Uterus (tissue), 4 donors: ENCODE results near the gene NMNAT1. TPM values are rescaled to one million over a fixed set of nuclear protein-coding genes. Genes with fewer than 3 reads are reported as not detected.

Experiments
- DNase-seq, 2 donors: peaks; one replicate each; pipeline ENCODE4 v3.0.0-alpha.2; 2019 to 2020
- H3K27ac ChIP-seq, 2 donors: fragments of 200-600 bp; sonication (generic); 1 replicate in 1 of 2; 2 replicates in 1 of 2; pipeline ENCODE4 v1.5.1; 2016 to 2018
- H3K27me3 ChIP-seq, 2 donors: fragments of 200-600 bp; sonication (generic); one replicate each; pipeline ENCODE4 v1.5.1; 2018 to 2019; ENCODE audit warnings: control low read depth in 1 of 2
- H3K36me3 ChIP-seq, 2 donors: fragments of 200-600 bp; sonication (generic); one replicate each; pipeline ENCODE4 v1.5.1; 2019; ENCODE audit warnings: control low read depth in 1 of 2
- H3K4me1 ChIP-seq, 2 donors: fragments of 200-600 bp; sonication (generic); one replicate each; pipeline ENCODE4 v1.5.1; 2018 to 2019; ENCODE audit warnings: control low read depth in 1 of 2
- H3K4me3 ChIP-seq, 2 donors: fragments of 200-600 bp; sonication (generic); 1 replicate in 1 of 2; 2 replicates in 1 of 2; pipeline ENCODE4 v1.5.1; 2018 to 2019; ENCODE audit warnings: mild to moderate bottlenecking in 1 of 2
- H3K9me3 ChIP-seq, 2 donors: fragments of 200-600 bp; sonication (generic); one replicate each; pipeline ENCODE4 v1.5.1; 2019; ENCODE audit warnings: control low read depth in 1 of 2
- POLR2A ChIP-seq, 2 donors: fragments of 450-650 bp; IDR thresholded peaks; one replicate each; pipeline ENCODE4 v1.6.1; 2016; ENCODE audit warnings: antibody characterized with exemption in 2 of 2, mild to moderate bottlenecking in 1 of 2, moderate library complexity in 1 of 2
- intact Hi-C: fragments of 100-400 bp; cut with DNase I; formaldehyde crosslinking; loops from one replicate; pipeline ENCODE4 v1.15.1; 2023; ENCODE audit warnings: low total_unique reads
- total RNA-seq, 4 donors: library from RNA; depleted of rRNA in 3 of 4; stranded (reverse); fragments of >200 nt in 3 of 4; gene quantifications; one replicate each; pipeline versions ENCODE4 v1.1.0 to v1.2.4, GENCODE V29; 2014 to 2023
- TF ChIP-seq, protein P1 (sequence below), 4 experiments: fragments of 200-600 bp in 2 of 4; fragments of 450-650 bp in 2 of 4; sonication (generic) in 2 of 4; IDR thresholded peaks; one replicate each; pipeline ENCODE4 v1.5.1; 2016 to 2019; ENCODE audit warnings: antibody characterized with exemption in 4 of 4, mild to moderate bottlenecking in 2 of 4, moderate library complexity in 1 of 4
- donor health status: DM: yes; HTN: yes; CAD: no.

Gene NMNAT1
- total RNA-seq, 4 donors from 2014 or later, result 1.8 to 41.5 (median 12.7) TPM

- intact Hi-C loops, result no loop called here
- TF ChIP-seq, protein P1, sequence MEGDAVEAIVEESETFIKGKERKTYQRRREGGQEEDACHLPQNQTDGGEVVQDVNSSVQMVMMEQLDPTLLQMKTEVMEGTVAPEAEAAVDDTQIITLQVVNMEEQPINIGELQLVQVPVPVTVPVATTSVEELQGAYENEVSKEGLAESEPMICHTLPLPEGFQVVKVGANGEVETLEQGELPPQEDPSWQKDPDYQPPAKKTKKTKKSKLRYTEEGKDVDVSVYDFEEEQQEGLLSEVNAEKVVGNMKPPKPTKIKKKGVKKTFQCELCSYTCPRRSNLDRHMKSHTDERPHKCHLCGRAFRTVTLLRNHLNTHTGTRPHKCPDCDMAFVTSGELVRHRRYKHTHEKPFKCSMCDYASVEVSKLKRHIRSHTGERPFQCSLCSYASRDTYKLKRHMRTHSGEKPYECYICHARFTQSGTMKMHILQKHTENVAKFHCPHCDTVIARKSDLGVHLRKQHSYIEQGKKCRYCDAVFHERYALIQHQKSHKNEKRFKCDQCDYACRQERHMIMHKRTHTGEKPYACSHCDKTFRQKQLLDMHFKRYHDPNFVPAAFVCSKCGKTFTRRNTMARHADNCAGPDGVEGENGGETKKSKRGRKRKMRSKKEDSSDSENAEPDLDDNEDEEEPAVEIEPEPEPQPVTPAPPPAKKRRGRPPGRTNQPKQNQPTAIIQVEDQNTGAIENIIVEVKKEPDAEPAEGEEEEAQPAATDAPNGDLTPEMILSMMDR (IDR thresholded peaks at IDR 0.05), result no peak
- TF ChIP-seq POLR2A (IDR thresholded peaks at IDR 0.05), result no peak
- Histone ChIP-seq H3K27me3 (no peaks in the 10 kb centered on the region), H3K4me3 (no peak overlapping the region), H3K36me3 (no peaks in the 10 kb centered on the region), H3K4me1 (peaks cover 5 to 7% of the 10 kb centered on the region in 2 donors), H3K9me3 (no peaks in the 10 kb centered on the region), H3K27ac (no peak overlapping the region)
- no peak for DNase-seq
Observed at GRCh38 chr1:9907441-9907840, 35.8 kb upstream of the NMNAT1 start.

GRCh38 chr1:9908871-9909233, 34.4 kb upstream of the NMNAT1 start:
- TF ChIP-seq, protein P1 (IDR thresholded peaks at IDR 0.05), result no peak
- TF ChIP-seq POLR2A (IDR thresholded peaks at IDR 0.05), result no peak
- intact Hi-C loops, result no loop called here

GRCh38 chr1:9909234-9910046, 33.8 kb upstream of the NMNAT1 start:
- TF ChIP-seq POLR2A (IDR thresholded peaks at IDR 0.05), result no peak
- TF ChIP-seq, protein P1 (IDR thresholded peaks at IDR 0.05), result no peak
- peak; percentile 39 to 48 for DNase-seq
- Histone ChIP-seq H3K4me3 (peak overlapping the region; percentile 67 to 93), H3K9me3 (no peaks in the 10 kb centered on the region), H3K36me3 (no peaks in the 10 kb centered on the region), H3K4me1 (peaks cover 5 to 7% of the 10 kb centered on the region in 2 donors), H3K27ac (peak overlapping the region; percentile 70 to 74), H3K27me3 (no peaks in the 10 kb centered on the region)
- intact Hi-C loops, result no loop called here

More at GRCh38 chr1:9908871-9909233, 34.4 kb upstream of the NMNAT1 start:
- Histone ChIP-seq H3K27ac (peak overlapping the region in 1 of 2 donors; percentile 74), H3K27me3 (no peaks in the 10 kb centered on the region), H3K4me3 (peak overlapping the region in 1 of 2 donors; percentile 67), H3K36me3 (no peaks in the 10 kb centered on the region), H3K9me3 (no peaks in the 10 kb centered on the region), H3K4me1 (peaks cover 5 to 7% of the 10 kb centered on the region in 2 donors)
- DNase-seq, result no peak

- H3K36me3 ChIP-seq, result no peaks in the 10 kb centered on the region
- TF ChIP-seq, protein P1 (IDR thresholded peaks at IDR 0.05), result no peak
- peak in 1 of 2 donors; percentile 45 for TF ChIP-seq POLR2A (IDR thresholded peaks at IDR 0.05)
Observed at GRCh38 chr1:9910076-9910422, 33.2 kb upstream of the NMNAT1 start, which contains the start of gene CTNNBIP1. CTNNBIP1 (minus strand) TSS chr1:9910269; CDS start chr1:9872064, 38,205 bp downstream.

More at GRCh38 chr1:9910076-9910422, 33.2 kb upstream of the NMNAT1 start, which contains the start of gene CTNNBIP1:
- H3K9me3 ChIP-seq, result no peaks in the 10 kb centered on the region
- peak within 1 kb of the TSS; percentile 67 to 93 for H3K4me3 ChIP-seq
- intact Hi-C loops, result no loop called here
- peak within 1 kb of the TSS; percentile 80 to 94 for H3K27ac ChIP-seq
- H3K27me3 ChIP-seq, result no peaks in the 10 kb centered on the region
- peaks cover 5 to 7% of the 10 kb centered on the region in 2 donors for H3K4me1 ChIP-seq
- no peak for DNase-seq
